K562 (cell line): ENCODE data around the gene ADGRL3. TPM values are rescaled to one million over a fixed set of nuclear protein-coding genes. Genes with fewer than 3 reads are reported as not detected.

Experiments used
- ATAC-seq: fragments of 200-7000 bp; cut with Tn5 transposase; 3 replicates; pipeline ENCODE4 v1.9.1; 2020; ENCODE audit warnings: moderate library complexity
- BruUV-seq: library from RNA; stranded (reverse); fragments of 400-500 nt; replicated peaks from 2 replicates; lab custom pipeline; 2021; lab: Mats Ljungman, UMichigan
- CTCF ChIA-PET: fragments of 300-600 bp; formaldehyde crosslinking; extraction: SDS; loops from one replicate; lab custom pipeline; 2021; ENCODE audit warnings: low intra/inter-chr PET ratio; lab: Yijun Ruan, JAX
- POLR2A ChIA-PET: fragments of 300-600, 350-650 bp; sonication (Branson Sonifier 250); formaldehyde crosslinking; extraction: SDS; loops from one replicate; lab custom pipeline; 2021; ENCODE audit warnings: antibody characterized with exemption, inconsistent platforms; lab: Yijun Ruan, JAX
- DNase-seq, 4 experiments: peaks; one replicate each; pipeline versions ENCODE4 v3.0.0 to v3.0.0-alpha.2; 2011 to 2018; ENCODE audit warnings: low spot score in 3 of 4, mixed read lengths in 3 of 4; ENCODE audit errors: extremely low read depth in 1 of 4
- FAIRE-seq: peaks from 2 replicates; lab custom pipeline; 2011; peaks lifted over from hg19 to GRCh38; lab: Jason Lieb, UNC
- H2AFZ ChIP-seq: 2 replicates; pipeline ENCODE4 v1.6.0; 2011; ENCODE audit warnings: low read depth, low read length, control low read depth, inconsistent platforms
- H3K27ac ChIP-seq: fragments of 200-600 bp; 3 replicates; pipeline ENCODE4 v1.8.0; 2011; ENCODE audit warnings: low read depth, mild to moderate bottlenecking, control low read depth, inconsistent platforms, low read length, moderate library complexity, mixed read lengths; ENCODE audit errors: extremely low read depth
- H3K27me3 ChIP-seq, 2 experiments: fragments of 300-600 bp in 1 of 2; 2 replicates in 1 of 2; 3 replicates in 1 of 2; pipeline versions ENCODE4 v1.6.0 to v1.8.0; 2011; ENCODE audit warnings: inconsistent platforms in 2 of 2, low read length in 2 of 2, mild to moderate bottlenecking in 1 of 2, mixed read lengths in 1 of 2, moderate library complexity in 1 of 2; ENCODE audit not compliant: control insufficient read depth in 2 of 2, insufficient read depth in 2 of 2
- H3K36me3 ChIP-seq: fragments of 300-600 bp; 3 replicates; pipeline ENCODE4 v1.8.0; 2011; ENCODE audit warnings: mild to moderate bottlenecking, low read length, inconsistent platforms; ENCODE audit not compliant: control insufficient read depth, insufficient read depth
- H3K4me1 ChIP-seq, 2 experiments: fragments of 200-600 bp in 1 of 2; replicated peaks in 1 of 2; 2 replicates in 1 of 2; 3 replicates in 1 of 2; pipeline versions ENCODE4 v1.5.1 to v1.8.0; 2011; ENCODE audit warnings: inconsistent platforms in 2 of 2, low read length in 2 of 2, mild to moderate bottlenecking in 1 of 2, mixed read lengths in 1 of 2, moderate library complexity in 1 of 2; ENCODE audit not compliant: control insufficient read depth in 2 of 2, insufficient read depth in 2 of 2
- H3K4me2 ChIP-seq: 2 replicates; pipeline ENCODE4 v1.6.1; 2011; ENCODE audit warnings: low read length, control low read depth, inconsistent platforms, mixed read lengths; ENCODE audit not compliant: insufficient read depth
- H3K4me3 ChIP-seq: fragments of 200-600 bp; sonication (generic), shearing (Covaris generic); 2 replicates; pipeline ENCODE4 v1.5.1; 2016; ENCODE audit warnings: control low read depth, inconsistent platforms
- H3K79me2 ChIP-seq: fragments of 200-600 bp; 3 replicates; pipeline ENCODE4 v1.8.0; 2011; ENCODE audit warnings: low read length, inconsistent platforms; ENCODE audit not compliant: control insufficient read depth, insufficient read depth
- H3K9ac ChIP-seq, 2 experiments: 2 replicates each; pipeline versions ENCODE4 v1.6.0 to v1.6.1; 2011; ENCODE audit warnings: low read depth in 2 of 2, low read length in 2 of 2, control low read depth in 1 of 2, inconsistent platforms in 1 of 2, mild to moderate bottlenecking in 1 of 2, mixed read lengths in 1 of 2; ENCODE audit not compliant: insufficient read depth in 1 of 2
- H3K9me1 ChIP-seq: one replicate; pipeline ENCODE4 v1.6.0; 2011; ENCODE audit warnings: inconsistent platforms, mild to moderate bottlenecking, low read length, moderate library complexity; ENCODE audit not compliant: control insufficient read depth, insufficient read depth
- H3K9me3 ChIP-seq: replicated peaks from 2 replicates; pipeline ENCODE4 v1.5.1; 2011; ENCODE audit warnings: low read depth, low read length, inconsistent platforms; ENCODE audit not compliant: control insufficient read depth, insufficient read depth
- H4K20me1 ChIP-seq: replicated peaks from 2 replicates; pipeline ENCODE4 v1.6.1; 2011; ENCODE audit warnings: low read length, inconsistent platforms, mixed read lengths; ENCODE audit not compliant: control insufficient read depth, insufficient read depth
- ATF2 ChIP-seq: sonication (generic); formaldehyde crosslinking; IDR thresholded peaks from 2 replicates; pipeline ENCODE4 v1.8.1; 2022; ENCODE audit warnings: missing genetic modification reagents
- CSDE1 ChIP-seq, 2 experiments: fragments of 450-650 bp; IDR thresholded peaks; 2 replicates each; pipeline ENCODE4 v1.6.1; 2016; ENCODE audit warnings: mild to moderate bottlenecking in 1 of 2
- FOXK2 ChIP-seq, 2 experiments: fragments of 450-650 bp; IDR thresholded peaks in 1 of 2; conservative IDR thresholded peaks in 1 of 2; 2 replicates each; pipeline ENCODE4 v1.6.1; 2016; ENCODE audit warnings: low read depth in 2 of 2, mild to moderate bottlenecking in 1 of 2
- GTF3C2 ChIP-seq: IDR thresholded peaks from 3 replicates; pipeline ENCODE4 v1.6.1; 2011; ENCODE audit warnings: borderline replicate concordance, mild to moderate bottlenecking, moderate library complexity; ENCODE audit not compliant: insufficient read length; ENCODE audit errors: extremely low read depth
- KLF13 ChIP-seq: fragments of 450-650 bp; IDR thresholded peaks from 2 replicates; pipeline ENCODE4 v1.6.1; 2016; ENCODE audit warnings: missing genetic modification characterization, low read depth, mild to moderate bottlenecking, missing compliant biosample characterization, moderate library complexity, borderline replicate concordance
- MEIS2 ChIP-seq: fragments of 450-650 bp; IDR thresholded peaks from 2 replicates; pipeline ENCODE4 v1.6.1; 2014; ENCODE audit warnings: mild to moderate bottlenecking; ENCODE audit not compliant: partially characterized antibody
- NELFE ChIP-seq: IDR thresholded peaks from 2 replicates; pipeline ENCODE4 v1.6.1; 2011; ENCODE audit warnings: mild to moderate bottlenecking; ENCODE audit not compliant: insufficient read depth, insufficient read length
- NFATC3 ChIP-seq: fragments of 450-650 bp; IDR thresholded peaks from 2 replicates; pipeline ENCODE4 v1.6.1; 2017; ENCODE audit warnings: mild to moderate bottlenecking
- NR2C2 ChIP-seq, 2 experiments: fragments of 200-800 bp in 1 of 2; sonication (Bioruptor generic) in 1 of 2; sonication (generic) in 1 of 2; formaldehyde crosslinking in 1 of 2; IDR thresholded peaks; 2 replicates each; pipeline versions ENCODE4 v1.6.1 to v1.8.0; 2016 to 2022; ENCODE audit warnings: mild to moderate bottlenecking in 1 of 2, missing compliant biosample characterization in 1 of 2, missing genetic modification characterization in 1 of 2, missing genetic modification reagents in 1 of 2
- PHTF2 ChIP-seq: fragments of 250-450 bp; sonication (Bioruptor Pico); IDR thresholded peaks from 2 replicates; pipeline ENCODE4 v1.5.0; 2021; ENCODE audit warnings: mild to moderate bottlenecking
- SAFB ChIP-seq: fragments of 200-400 bp; formaldehyde crosslinking; IDR thresholded peaks from 2 replicates; pipeline ENCODE4 v1.6.1; 2017; ENCODE audit warnings: low read depth, low read length, borderline replicate concordance
- ZBTB49 ChIP-seq: sonication (generic); formaldehyde crosslinking; IDR thresholded peaks from 2 replicates; pipeline ENCODE4 v1.8.0; 2022; ENCODE audit warnings: missing genetic modification reagents, mild to moderate bottlenecking, borderline replicate concordance
- ZNF175 ChIP-seq: fragments of 200-800 bp; sonication (Bioruptor generic); IDR thresholded peaks from 2 replicates; pipeline ENCODE4 v1.6.1; 2016; ENCODE audit warnings: low read depth, mild to moderate bottlenecking, missing genetic modification characterization, missing compliant biosample characterization
- WGBS: fragments of 100-300 bp; shearing (Covaris generic); methylation state at CpG from one replicate; pipeline ENCODE4 v1.1.6; 2016; ENCODE audit warnings: low coverage, mixed read lengths; ENCODE audit not compliant: insufficient coverage; ENCODE audit errors: missing lambda C conversion rate; 5-methylcytosine and 5-hydroxymethylcytosine counted together
- in situ Hi-C: fragments of 300-500 bp; cut with MboI; formaldehyde crosslinking; loops from 4 replicates; pipeline ENCODE4 v1.15.0; 2018; ENCODE audit warnings: inconsistent platforms, mixed read lengths
- intact Hi-C: fragments of 100-400 bp; cut with micrococcal nuclease; formaldehyde crosslinking; loops from 2 replicates; pipeline ENCODE4 v1.14.2; 2022
- polyA plus RNA-seq, 8 experiments: library from polyadenylated mRNA; depleted of rRNA in 4 of 8; stranded (reverse) in 5 of 8; unstranded in 3 of 8; fragments of >200 nt; fragmentation: Nextera tagmentation in 2 of 8; fragmentation: Illumina TruSeq in 1 of 8; extraction: Ambion mirVana in 2 of 8; extraction: Trizol in 1 of 8; gene quantifications; 2 replicates each; pipeline versions ENCODE4 v1.2.1 to v1.2.3, GENCODE V29; 2011 to 2014; ENCODE audit warnings: inconsistent platforms in 1 of 8, missing spikeins in 1 of 8
- total RNA-seq, 7 experiments: library from RNA; depleted of rRNA in 6 of 7; stranded (reverse); fragments of >200 nt in 6 of 7; fragmentation: Illumina TruSeq in 2 of 7; extraction: Trizol in 2 of 7; gene quantifications; 2 replicates each; pipeline versions ENCODE4 v1.2.1 to v1.2.3, GENCODE V29; 2011 to 2021; ENCODE audit warnings: low replicate concordance in 1 of 7

Gene ADGRL3
- total and polyA plus RNA-seq, 9 of the 15 experiments (the other 6 are each of a cell fraction or from before 2014, with no cell fraction given) = 0.03 to 0.14 (median 0.04) TPM; not detected in 2

GRCh38 chr4:61541459-61541858 is 341.3 kb downstream of the ADGRL3 start:
- BruUV-seq = no TSS peak
- no peaks in the 10 kb centered on the region for H3K9me3 ChIP-seq
- no peak overlapping the region for H3K9ac ChIP-seq
- no peak for DNase-seq
- intact Hi-C loops = no loop called here
- no peaks in the 10 kb centered on the region for H4K20me1 ChIP-seq
- H3K79me2 ChIP-seq = no peaks in the 10 kb centered on the region
- TF ChIP-seq ZNF175 (CRISPR knock-in tag) (no peak), SAFB (no peak), NFATC3 (no peak), NELFE (no peak), FOXK2 (conservative IDR thresholded peaks at IDR 0.05 in 1 of 2, IDR thresholded peaks at IDR 0.05 in 1 of 2; ENCODE audit: low read depth in 2 of 2) (no peak), PHTF2 (CRISPR knock-in tag) (no peak), KLF13 (tag) (no peak), MEIS2 (no peak), CSDE1 (IDR thresholded peaks at IDR 0.05) (no peak), GTF3C2 (no peak), NR2C2 (CRISPR knock-in tag; IDR thresholded peaks at IDR 0.05) (no peak), NR2C2 (tag; IDR thresholded peaks at IDR 0.05) (no peak), ATF2 (CRISPR knock-in tag) (no peak), ZBTB49 (CRISPR knock-in tag) (no peak)
- TF ChIP-seq, all 486 proteins: peak for 0
- H3K4me1 ChIP-seq = no peaks in the 10 kb centered on the region
- no peak overlapping the region for H3K4me3 ChIP-seq
- no peak overlapping the region for H2AFZ ChIP-seq
- no peak for FAIRE-seq
- ChIA-PET CTCF (no interaction called here), POLR2A (no interaction called here)
- no peak for ATAC-seq
- H3K9me1 ChIP-seq = no peaks in the 10 kb centered on the region
- H3K36me3 ChIP-seq = no peaks in the 10 kb centered on the region
- H3K27me3 ChIP-seq = no peaks in the 10 kb centered on the region
- no peak overlapping the region for H3K27ac ChIP-seq
- in situ Hi-C loops = no loop called here
- WGBS = 8% methylated on average over 2 of the region's 2 CpGs
- no peak overlapping the region for H3K4me2 ChIP-seq
